K562 treated with DMSO at 1 percent for 24 hours (cell line): ENCODE measurements around the gene OR10J4. TPM values are rescaled to one million over a fixed set of nuclear protein-coding genes. Genes with fewer than 3 reads are reported as not detected.

ENCODE experiments used
- total RNA-seq: library from RNA; unstranded; fragments of 300-600 nt; gene quantifications from 2 replicates; pipeline ENCODE4 v1.2.3, GENCODE V29; 2022; ENCODE audit warnings: low read depth; ENCODE audit not compliant: insufficient read depth

OR10J4 gene
- total RNA-seq, result not detected in 2 replicates

GRCh38 chr1:159431904-159432303, at the start of gene OR10J4:
Gene OR10J4, plus strand, starts transcription at chr1:159432204.

DNA sequence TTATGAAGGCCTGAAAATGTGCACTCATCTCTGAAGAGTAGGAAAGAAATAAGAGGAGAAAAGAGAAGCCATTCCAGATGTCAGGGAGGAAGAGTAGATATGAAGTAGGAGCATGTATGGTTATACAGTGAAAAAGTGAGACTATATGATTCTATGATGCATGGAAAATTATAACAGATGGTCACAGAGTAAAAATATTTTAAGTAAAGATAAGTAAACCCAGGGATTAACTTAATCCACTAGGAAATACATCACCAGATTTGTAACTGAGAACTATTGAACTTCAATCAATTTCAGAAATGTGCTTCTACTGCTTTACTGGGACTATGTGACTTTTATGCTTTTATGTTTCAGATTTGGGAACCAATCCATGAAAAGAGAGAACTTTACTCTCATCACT, 7.4 kb downstream of the OR10J4 start, which contains the start of gene OR10J1:
Gene OR10J1 (plus strand): TSS at position 301 of the 400 bp plus-strand sequence. CDS start 70 bp downstream, at position 371.

Other genes starting within 250 kb of the OR10J4 start
- gene ACKR1, start 227.3 kb upstream of the OR10J4 start, total RNA-seq, result 0.24 TPM in 1 of 2 replicates, not detected in the other
- gene FCER1A, start 129.9 kb upstream of the OR10J4 start, total RNA-seq, result not detected in 2 replicates
- not detected in 2 replicates for gene OR10J1, start 7.5 kb downstream of the OR10J4 start, total RNA-seq
- not detected in 2 replicates for gene OR10J5, start 103.8 kb downstream of the OR10J4 start, total RNA-seq
- not detected in 2 replicates for gene APCS, start 155.6 kb downstream of the OR10J4 start, total RNA-seq